Gastrocnemius medialis (tissue), 4 donors: ENCODE measurements around the gene GLB1L2. TPM values are rescaled to one million over a fixed set of nuclear protein-coding genes. Genes with fewer than 3 reads are reported as not detected.
"Not testable (repeated sequence)": the region's sequence is repeated elsewhere in the genome, so short reads cannot be mapped to it uniquely, and the experiment has no call there.

Experiments
- ATAC-seq, 2 donors: fragments of 150-250 bp; one replicate each; pipeline ENCODE4 v1.9.1; 2016
- DNase-seq, 2 donors: peaks; one replicate each; pipeline ENCODE4 v3.0.0-alpha.2; 2019
- H3K27ac ChIP-seq, 4 donors: fragments of 200-600 bp; sonication (generic); 1 replicate in 1 of 4; 2 replicates in 3 of 4; pipeline ENCODE4 v1.5.1; 2016 to 2018; ENCODE audit warnings: mild to moderate bottlenecking in 2 of 4, moderate library complexity in 1 of 4
- H3K27me3 ChIP-seq, 3 donors: fragments of 200-600 bp; sonication (generic) in 2 of 3; 1 replicate in 1 of 3; 2 replicates in 2 of 3; pipeline versions ENCODE4 v1.5.1 to v1.6.0; 2016 to 2019; ENCODE audit warnings: mild to moderate bottlenecking in 1 of 3, moderate library complexity in 1 of 3
- H3K36me3 ChIP-seq, 2 donors: fragments of 200-600 bp; sonication (generic) in 1 of 2; one replicate each; pipeline ENCODE4 v1.5.1; 2017 to 2018
- H3K4me1 ChIP-seq, 2 donors: fragments of 200-600 bp; sonication (generic) in 1 of 2; one replicate each; pipeline ENCODE4 v1.5.1; 2016 to 2017; ENCODE audit warnings: mild to moderate bottlenecking in 2 of 2
- H3K4me3 ChIP-seq, 4 donors: fragments of 200-600 bp; sonication (generic) in 3 of 4; 1 replicate in 1 of 4; 2 replicates in 3 of 4; pipeline ENCODE4 v1.5.1; 2016 to 2019; ENCODE audit warnings: mild to moderate bottlenecking in 2 of 4
- H3K9me3 ChIP-seq, 3 donors: fragments of 200-600 bp; sonication (generic) in 2 of 3; 1 replicate in 1 of 3; 2 replicates in 2 of 3; pipeline ENCODE4 v1.5.1; 2016 to 2019
- POLR2A ChIP-seq, 2 donors: fragments of 450-650 bp; IDR thresholded peaks; one replicate each; pipeline ENCODE4 v1.6.1; 2017; ENCODE audit warnings: antibody characterized with exemption in 2 of 2, mild to moderate bottlenecking in 2 of 2, moderate library complexity in 2 of 2
- in situ Hi-C, 4 donors: fragments of 200-750 bp; cut with MboI; loops; one replicate each; pipeline versions ENCODE4 v1.15.0 to v1.8.0; 2017; ENCODE audit warnings: low sequenced_read_pairs in 4 of 4
- intact Hi-C: fragments of 100-400 bp; cut with DNase I; formaldehyde crosslinking; loops from one replicate; pipeline ENCODE4 v1.15.1; 2023; ENCODE audit warnings: low total_unique reads
- total RNA-seq, 4 donors: library from RNA; depleted of rRNA; stranded (reverse); fragments of >200 nt; gene quantifications; one replicate each; pipeline versions ENCODE4 v1.1.0 to v1.2.3, GENCODE V29; 2016
- TF ChIP-seq, protein P1 (sequence below), 5 experiments: fragments of 450-650 bp in 3 of 5; fragments of 200-600 bp in 2 of 5; sonication (generic) in 2 of 5; IDR thresholded peaks in 4 of 5; conservative IDR thresholded peaks in 1 of 5; 1 replicate in 4 of 5; 2 replicates in 1 of 5; pipeline ENCODE4 v1.5.1; 2016 to 2019; ENCODE audit warnings: antibody characterized with exemption in 5 of 5, mild to moderate bottlenecking in 3 of 5, moderate library complexity in 3 of 5

The GLB1L2 gene
- total RNA-seq, 4 donors from 2014 or later: 0.33 to 2.9 (median 0.76) TPM; not detected in 1

DNA sequence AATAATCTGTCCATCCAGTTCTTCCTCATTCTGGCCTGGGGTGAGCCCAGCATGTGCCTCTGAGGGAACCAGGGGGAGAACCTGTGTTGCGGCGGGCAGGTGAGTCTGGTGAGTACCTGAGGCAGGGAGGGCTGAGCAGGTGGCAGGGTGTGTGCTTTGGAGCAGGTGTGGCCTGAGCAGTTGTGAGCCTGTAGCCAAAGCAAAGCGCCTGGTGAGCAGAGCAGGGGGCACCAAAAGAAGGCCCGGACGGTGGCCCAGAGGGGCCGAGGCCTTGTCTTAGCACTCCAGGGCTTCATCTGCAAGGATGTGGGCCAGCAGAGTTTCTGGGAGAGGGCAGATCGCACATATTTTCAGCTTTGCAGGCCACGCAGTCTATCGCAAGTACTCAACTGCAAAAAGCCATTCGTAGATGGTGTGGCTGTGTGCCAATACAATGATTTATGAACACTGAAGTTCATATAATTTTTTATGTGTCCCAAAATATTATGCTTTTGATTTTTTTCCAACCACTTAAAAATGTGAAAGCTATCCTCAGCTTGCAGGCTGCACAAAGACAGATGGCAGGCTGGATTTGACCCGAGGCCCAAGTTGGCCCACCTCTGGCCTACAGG, 8.7 kb downstream of the GLB1L2 start:
- no peak for TF ChIP-seq POLR2A (IDR thresholded peaks at IDR 0.05)
- TF ChIP-seq, protein P1, sequence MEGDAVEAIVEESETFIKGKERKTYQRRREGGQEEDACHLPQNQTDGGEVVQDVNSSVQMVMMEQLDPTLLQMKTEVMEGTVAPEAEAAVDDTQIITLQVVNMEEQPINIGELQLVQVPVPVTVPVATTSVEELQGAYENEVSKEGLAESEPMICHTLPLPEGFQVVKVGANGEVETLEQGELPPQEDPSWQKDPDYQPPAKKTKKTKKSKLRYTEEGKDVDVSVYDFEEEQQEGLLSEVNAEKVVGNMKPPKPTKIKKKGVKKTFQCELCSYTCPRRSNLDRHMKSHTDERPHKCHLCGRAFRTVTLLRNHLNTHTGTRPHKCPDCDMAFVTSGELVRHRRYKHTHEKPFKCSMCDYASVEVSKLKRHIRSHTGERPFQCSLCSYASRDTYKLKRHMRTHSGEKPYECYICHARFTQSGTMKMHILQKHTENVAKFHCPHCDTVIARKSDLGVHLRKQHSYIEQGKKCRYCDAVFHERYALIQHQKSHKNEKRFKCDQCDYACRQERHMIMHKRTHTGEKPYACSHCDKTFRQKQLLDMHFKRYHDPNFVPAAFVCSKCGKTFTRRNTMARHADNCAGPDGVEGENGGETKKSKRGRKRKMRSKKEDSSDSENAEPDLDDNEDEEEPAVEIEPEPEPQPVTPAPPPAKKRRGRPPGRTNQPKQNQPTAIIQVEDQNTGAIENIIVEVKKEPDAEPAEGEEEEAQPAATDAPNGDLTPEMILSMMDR (IDR thresholded peaks at IDR 0.05 in 4 of 5, conservative IDR thresholded peaks at IDR 0.05 in 1 of 5): no peak
- no peaks in the 10 kb centered on the region for H3K27me3 ChIP-seq
- ATAC-seq (no peak), DNase-seq (no peak)
- in situ Hi-C loops: no loop called here
- intact Hi-C loops: no loop called here
- H3K4me3 ChIP-seq: no peak overlapping the region
- no peak overlapping the region for H3K27ac ChIP-seq
- no peaks in the 10 kb centered on the region for H3K9me3 ChIP-seq
- H3K4me1 ChIP-seq: no peaks in the 10 kb centered on the region
- H3K36me3 ChIP-seq: no peaks in the 10 kb centered on the region

DNA sequence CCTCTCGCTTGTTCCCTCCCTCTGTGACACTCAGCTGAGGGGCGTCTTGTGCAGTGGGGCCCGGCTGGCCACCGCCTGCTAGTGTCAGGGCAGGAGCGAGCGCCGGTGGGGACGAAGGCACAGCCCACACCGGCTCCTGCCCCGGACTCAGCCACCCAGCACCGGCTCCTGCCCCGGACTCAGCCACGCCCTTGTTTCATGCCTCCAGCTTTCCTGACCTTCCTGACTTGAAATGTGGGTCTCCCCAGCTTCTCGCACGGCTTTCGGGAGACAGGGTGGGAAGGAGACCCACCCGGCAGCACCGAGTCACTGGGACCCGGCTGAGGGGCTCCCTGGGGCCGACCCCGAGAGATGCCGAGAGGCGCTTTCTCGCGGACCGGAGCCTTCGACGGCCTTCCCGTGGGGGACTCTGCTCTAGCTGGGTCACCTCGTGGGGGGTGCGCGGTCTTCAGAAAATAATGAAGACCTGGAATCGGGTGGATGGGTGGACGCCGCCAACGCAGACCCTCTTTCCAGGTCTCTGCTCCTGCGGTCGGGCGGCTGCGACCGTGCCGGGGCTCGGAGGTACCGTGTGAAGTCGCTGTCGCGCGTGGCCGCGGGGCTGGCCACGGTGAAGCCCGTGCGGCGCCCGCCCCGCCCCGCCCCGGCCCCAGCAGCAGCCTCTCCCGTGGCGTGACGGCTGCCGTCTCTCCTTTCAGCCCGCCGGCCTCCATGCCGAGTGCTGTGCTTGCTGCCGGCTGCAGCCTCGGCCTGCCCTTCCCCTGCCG, 10.2 kb downstream of the GLB1L2 start:
- TF ChIP-seq POLR2A (IDR thresholded peaks at IDR 0.05): no peak
- TF ChIP-seq, protein P1 (IDR thresholded peaks at IDR 0.05 in 4 of 5, conservative IDR thresholded peaks at IDR 0.05 in 1 of 5): no peak
- no peak overlapping the region for H3K4me3 ChIP-seq
- in situ Hi-C loops (no loop called here), intact Hi-C loops (no loop called here)
- H3K27me3 ChIP-seq: no peaks in the 10 kb centered on the region
- H3K4me1 ChIP-seq: no peaks in the 10 kb centered on the region
- ATAC-seq: no peak
- H3K9me3 ChIP-seq: no peaks in the 10 kb centered on the region
- H3K27ac ChIP-seq: no peak overlapping the region
- no peak for DNase-seq
- H3K36me3 ChIP-seq: no peaks in the 10 kb centered on the region

DNA sequence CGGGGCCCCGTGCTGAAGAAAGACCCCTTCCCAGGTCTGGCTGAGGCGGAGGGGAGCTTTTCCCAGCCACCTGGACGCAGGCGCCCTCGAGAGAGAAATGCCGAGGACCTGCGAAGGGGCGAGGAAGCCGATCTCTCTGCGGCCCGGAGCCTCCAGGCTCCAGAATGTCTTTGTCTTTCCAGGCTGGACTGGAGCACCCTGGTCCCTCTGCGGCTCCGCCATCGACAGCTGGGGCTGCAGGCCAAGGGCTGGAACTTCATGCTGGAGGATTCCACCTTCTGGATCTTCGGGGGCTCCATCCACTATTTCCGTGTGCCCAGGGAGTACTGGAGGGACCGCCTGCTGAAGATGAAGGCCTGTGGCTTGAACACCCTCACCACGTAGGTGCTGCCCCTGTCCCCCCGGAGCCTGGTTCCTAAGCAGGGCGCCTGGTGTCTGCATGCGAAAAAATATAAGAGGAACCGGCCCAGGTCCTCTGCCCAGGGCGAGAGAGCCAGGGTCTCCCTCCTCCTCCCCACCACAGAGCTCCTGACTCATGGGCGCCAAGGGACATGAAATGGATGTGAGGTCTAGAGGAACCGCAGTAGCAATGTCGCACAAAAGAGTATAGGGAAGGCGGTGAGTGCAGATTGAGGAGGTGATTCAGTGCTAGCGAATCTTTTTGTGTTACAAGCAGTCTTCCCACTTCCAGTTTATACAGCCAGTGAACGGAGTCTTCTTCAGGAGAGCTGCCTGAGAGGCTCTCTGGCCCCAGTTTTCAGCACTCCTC, 11.0 kb downstream of the GLB1L2 start:
- TF ChIP-seq, protein P1 (IDR thresholded peaks at IDR 0.05 in 4 of 5, conservative IDR thresholded peaks at IDR 0.05 in 1 of 5): no peak
- no peak for TF ChIP-seq POLR2A (IDR thresholded peaks at IDR 0.05)
- Histone ChIP-seq H3K4me1 (no peaks in the 10 kb centered on the region), H3K27ac (no peak overlapping the region), H3K9me3 (no peaks in the 10 kb centered on the region), H3K27me3 (no peaks in the 10 kb centered on the region), H3K4me3 (no peak overlapping the region), H3K36me3 (no peaks in the 10 kb centered on the region)
- DNase-seq: no peak
- no peak for ATAC-seq
- in situ Hi-C loops (no loop called here), intact Hi-C loops (no loop called here)

DNA sequence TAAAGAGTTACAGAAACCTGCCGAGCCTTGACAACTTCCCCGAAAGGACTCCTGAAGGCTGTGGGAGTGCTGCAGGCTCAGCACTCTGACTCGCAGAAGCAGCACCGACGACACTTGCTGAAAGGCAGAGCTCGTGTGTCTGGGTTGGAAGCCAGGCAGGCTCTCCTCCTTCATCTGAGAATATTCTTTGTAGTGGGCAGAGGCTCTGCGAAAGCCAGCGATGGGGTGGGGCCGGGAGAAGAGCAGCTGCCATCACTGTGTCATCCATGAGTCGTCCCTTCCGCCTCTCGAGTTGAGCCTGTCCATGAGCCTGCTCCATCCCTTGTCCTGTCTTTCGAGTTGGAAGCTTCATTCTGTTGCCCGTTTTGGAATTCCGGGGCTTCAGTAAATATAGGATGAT, 11.9 kb downstream of the GLB1L2 start:
- ATAC-seq: no peak
- intact Hi-C loops: no loop called here
- TF ChIP-seq, protein P1 (IDR thresholded peaks at IDR 0.05 in 4 of 5, conservative IDR thresholded peaks at IDR 0.05 in 1 of 5): no peak
- no peak for TF ChIP-seq POLR2A (IDR thresholded peaks at IDR 0.05)
- in situ Hi-C loops: no loop called here
- Histone ChIP-seq H3K4me1 (no peaks in the 10 kb centered on the region), H3K4me3 (no peak overlapping the region), H3K9me3 (no peaks in the 10 kb centered on the region), H3K27me3 (no peaks in the 10 kb centered on the region), H3K27ac (no peak overlapping the region), H3K36me3 (no peaks in the 10 kb centered on the region)
- no peak for DNase-seq

DNA sequence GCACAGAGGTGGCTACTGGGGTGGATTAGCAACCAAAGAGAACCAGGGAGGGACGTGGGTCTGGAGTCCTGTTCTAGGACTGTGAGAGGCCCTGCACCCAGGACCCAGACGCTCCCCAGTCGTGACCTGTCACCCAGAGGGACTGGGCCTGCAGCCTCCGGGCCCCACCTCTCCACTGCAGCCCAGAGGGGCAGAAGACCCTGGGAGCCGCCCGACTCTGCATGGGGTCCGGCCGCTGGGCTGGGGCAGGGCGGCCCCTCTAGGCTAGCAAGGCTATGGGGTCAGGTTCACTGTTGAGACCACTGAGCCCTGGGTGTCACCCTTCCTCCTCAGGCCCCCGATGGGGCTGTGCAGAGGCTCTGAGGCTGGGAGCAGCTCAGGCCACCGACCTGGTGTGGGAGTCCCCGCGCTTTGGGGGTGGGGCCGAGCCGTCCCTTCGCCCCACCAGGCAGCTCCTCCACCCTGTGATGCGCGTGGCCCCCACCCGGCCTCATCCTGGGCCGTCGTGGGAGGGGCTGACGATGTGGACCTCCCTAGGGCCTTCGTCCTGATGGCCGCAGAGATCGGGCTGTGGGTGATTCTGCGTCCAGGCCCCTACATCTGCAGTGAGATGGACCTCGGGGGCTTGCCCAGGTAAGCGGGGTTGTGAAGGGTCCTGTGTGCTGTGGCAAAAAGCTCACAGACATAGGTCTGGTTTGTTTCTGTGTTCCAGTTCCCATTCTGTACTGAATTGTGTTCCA, 12.9 kb downstream of the GLB1L2 start:
- H3K27me3 ChIP-seq, DNase-seq, ATAC-seq, H3K9me3 ChIP-seq, H3K27ac ChIP-seq, intact Hi-C loops, H3K4me3 ChIP-seq, H3K4me1 ChIP-seq, in situ Hi-C loops, H3K36me3 ChIP-seq: not testable (repeated sequence)
